ENCODE measurements around the gene ZNF175. TPM values are rescaled to one million over a fixed set of nuclear protein-coding genes. Genes with fewer than 3 reads are reported as not detected.

Gene ZNF175
- total and polyA plus RNA-seq, 9 of the 15 experiments (the other 6 are each of a cell fraction or from before 2014, with no cell fraction given), result 3.7 to 37.9 (median 14.0) TPM

DNA sequence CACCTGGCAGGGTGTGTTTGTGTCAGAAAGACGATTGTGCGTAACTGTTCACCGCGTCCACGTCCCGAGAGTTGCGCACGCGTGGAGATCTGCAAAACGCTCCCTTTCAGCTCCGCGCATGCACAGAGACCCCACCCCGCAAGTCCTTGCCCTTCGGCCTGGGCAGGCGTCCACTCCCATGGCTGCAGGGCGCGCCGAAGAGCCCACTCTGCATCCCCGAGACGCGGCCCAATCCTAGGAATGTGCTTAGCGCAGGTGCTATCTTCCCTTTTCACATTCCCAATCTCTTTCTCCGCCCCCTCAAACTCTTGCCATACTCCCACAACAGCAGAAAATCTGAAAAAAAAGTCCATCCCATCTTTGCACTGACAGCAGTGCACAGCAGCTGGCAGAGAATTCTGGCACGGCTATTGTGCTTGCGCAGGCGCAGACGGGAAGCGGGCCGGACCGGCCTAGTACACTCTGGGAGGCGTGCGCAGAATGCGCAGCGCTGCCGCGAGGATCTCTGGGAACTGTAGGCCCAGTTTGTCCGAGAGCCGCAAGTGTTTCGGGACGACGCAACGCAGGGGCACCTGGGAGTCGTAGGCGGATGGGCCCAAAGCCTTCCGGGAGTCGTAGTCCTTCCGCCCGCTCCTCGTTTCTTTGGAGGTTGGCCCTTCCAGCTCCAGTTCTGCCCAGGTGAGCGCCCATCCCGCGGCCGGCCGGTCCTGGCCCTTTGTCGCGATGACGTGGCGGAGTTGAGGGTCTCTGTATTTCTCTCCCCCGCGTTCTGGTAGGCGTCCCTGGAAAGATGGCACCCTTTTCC lies 23.1 kb downstream of the ZNF175 start (continued):
- peak; percentile 45; the same call in 1 of the 2 replicates for TF ChIP-seq EGR1 (conservative IDR thresholded peaks at IDR 0.05)
- TF ChIP-seq CCNT2 (IDR thresholded peaks at IDR 0.05; ENCODE audit: borderline replicate concordance, extremely low read depth, insufficient read length, low read depth, low read length), result peak; percentile 24
- TF ChIP-seq CREB1 (IDR thresholded peaks at IDR 0.05), result peak; percentile 89
- peak; percentile 91 for TF ChIP-seq CREB1 (CRISPR knock-in tag; IDR thresholded peaks at IDR 0.05)
- TF ChIP-seq PURB (CRISPR knock-in tag; IDR thresholded peaks at IDR 0.05; ENCODE audit: low read depth), result no peak
- no peak for TF ChIP-seq MTF1 (CRISPR knock-in tag; IDR thresholded peaks at IDR 0.05; ENCODE audit: borderline replicate concordance)
- peak; percentile 36 for TF ChIP-seq TCF7L2 (IDR thresholded peaks at IDR 0.05; ENCODE audit: low read depth, low read length)
- TF ChIP-seq RFX5 (IDR thresholded peaks at IDR 0.05; ENCODE audit: low read depth, low read length), result no peak
- peak; percentile 31; the same call in 1 of the 2 replicates for TF ChIP-seq TCF3 (CRISPR knock-in tag; IDR thresholded peaks at IDR 0.05)
- peak; percentile 71 for TF ChIP-seq GABPA (tag; conservative IDR thresholded peaks at IDR 0.05; ENCODE audit: low read depth)
- TF ChIP-seq SRSF7 (optimal IDR thresholded peaks at IDR 0.05; ENCODE audit: low read depth, low read length), result no peak
- TF ChIP-seq STAT6 (CRISPR knock-in tag; IDR thresholded peaks at IDR 0.05), result no peak
- TF ChIP-seq SMAD3 (CRISPR knock-in tag; conservative IDR thresholded peaks at IDR 0.05), result no peak
- TF ChIP-seq, protein P1, sequence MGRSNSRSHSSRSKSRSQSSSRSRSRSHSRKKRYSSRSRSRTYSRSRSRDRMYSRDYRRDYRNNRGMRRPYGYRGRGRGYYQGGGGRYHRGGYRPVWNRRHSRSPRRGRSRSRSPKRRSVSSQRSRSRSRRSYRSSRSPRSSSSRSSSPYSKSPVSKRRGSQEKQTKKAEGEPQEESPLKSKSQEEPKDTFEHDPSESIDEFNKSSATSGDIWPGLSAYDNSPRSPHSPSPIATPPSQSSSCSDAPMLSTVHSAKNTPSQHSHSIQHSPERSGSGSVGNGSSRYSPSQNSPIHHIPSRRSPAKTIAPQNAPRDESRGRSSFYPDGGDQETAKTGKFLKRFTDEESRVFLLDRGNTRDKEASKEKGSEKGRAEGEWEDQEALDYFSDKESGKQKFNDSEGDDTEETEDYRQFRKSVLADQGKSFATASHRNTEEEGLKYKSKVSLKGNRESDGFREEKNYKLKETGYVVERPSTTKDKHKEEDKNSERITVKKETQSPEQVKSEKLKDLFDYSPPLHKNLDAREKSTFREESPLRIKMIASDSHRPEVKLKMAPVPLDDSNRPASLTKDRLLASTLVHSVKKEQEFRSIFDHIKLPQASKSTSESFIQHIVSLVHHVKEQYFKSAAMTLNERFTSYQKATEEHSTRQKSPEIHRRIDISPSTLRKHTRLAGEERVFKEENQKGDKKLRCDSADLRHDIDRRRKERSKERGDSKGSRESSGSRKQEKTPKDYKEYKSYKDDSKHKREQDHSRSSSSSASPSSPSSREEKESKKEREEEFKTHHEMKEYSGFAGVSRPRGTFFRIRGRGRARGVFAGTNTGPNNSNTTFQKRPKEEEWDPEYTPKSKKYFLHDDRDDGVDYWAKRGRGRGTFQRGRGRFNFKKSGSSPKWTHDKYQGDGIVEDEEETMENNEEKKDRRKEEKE (IDR thresholded peaks at IDR 0.05; ENCODE audit: borderline replicate concordance in 1 of 2, control insufficient read depth in 1 of 2, low read depth in 2 of 2, low read length in 1 of 2), result 0 out of 4 replicates have a peak, but pooled peaks of 1 of the 2 experiments have one; percentile 60
- 0 out of 2 replicates have a peak, but pooled peaks have one; percentile 66 for TF ChIP-seq FOXK1 (CRISPR knock-in tag; IDR thresholded peaks at IDR 0.05; ENCODE audit: borderline replicate concordance)
- TF ChIP-seq SOX6 (IDR thresholded peaks at IDR 0.05), result no peak
- TF ChIP-seq, protein P2, sequence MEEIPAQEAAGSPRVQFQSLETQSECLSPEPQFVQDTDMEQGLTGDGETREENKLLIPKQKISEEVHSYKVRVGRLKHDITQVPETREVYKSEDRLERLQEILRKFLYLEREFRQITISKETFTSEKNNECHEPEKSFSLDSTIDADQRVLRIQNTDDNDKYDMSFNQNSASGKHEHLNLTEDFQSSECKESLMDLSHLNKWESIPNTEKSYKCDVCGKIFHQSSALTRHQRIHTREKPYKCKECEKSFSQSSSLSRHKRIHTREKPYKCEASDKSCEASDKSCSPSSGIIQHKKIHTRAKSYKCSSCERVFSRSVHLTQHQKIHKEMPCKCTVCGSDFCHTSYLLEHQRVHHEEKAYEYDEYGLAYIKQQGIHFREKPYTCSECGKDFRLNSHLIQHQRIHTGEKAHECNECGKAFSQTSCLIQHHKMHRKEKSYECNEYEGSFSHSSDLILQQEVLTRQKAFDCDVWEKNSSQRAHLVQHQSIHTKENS (CRISPR knock-in tag; IDR thresholded peaks at IDR 0.05), result no peak
- TF ChIP-seq TRIM28 (IDR thresholded peaks at IDR 0.05), result no peak
- peak; percentile 35 for TF ChIP-seq FIP1L1 (IDR thresholded peaks at IDR 0.05; ENCODE audit: low read depth, low read length, poor library complexity, severe bottlenecking)
- TF ChIP-seq SMARCB1 (IDR thresholded peaks at IDR 0.05; ENCODE audit: insufficient read length, low read depth), result no peak

Data from K562 (cell line).